Measurements from ENCODE around the gene TTC3.

The TTC3 gene

GRCh38 chr21:37186983-37187382, 113.9 kb downstream of the TTC3 start:
- H3K27ac ChIP-seq = no peak overlapping the region
- TF ChIP-seq ZFX (IDR thresholded peaks at IDR 0.05) (no peak), CTCF (conservative IDR thresholded peaks at IDR 0.05) (no peak)

- no peak for TF ChIP-seq ZFX (IDR thresholded peaks at IDR 0.05)
- TF ChIP-seq CTCF (conservative IDR thresholded peaks at IDR 0.05) = no peak
- no peak overlapping the region for H3K27ac ChIP-seq
These were observed 115.8 kb downstream of the TTC3 start for GRCh38 chr21:37188825-37189224.

GRCh38 chr21:37192019-37192418, 119.0 kb downstream of the TTC3 start:
- TF ChIP-seq CTCF (conservative IDR thresholded peaks at IDR 0.05) (no peak), ZFX (IDR thresholded peaks at IDR 0.05) (no peak)
- H3K27ac ChIP-seq = no peak overlapping the region

GRCh38 chr21:37193006-37193405, 120.0 kb downstream of the TTC3 start:
- no peak for TF ChIP-seq CTCF (conservative IDR thresholded peaks at IDR 0.05)
- no peak for TF ChIP-seq ZFX (IDR thresholded peaks at IDR 0.05)
- no peak overlapping the region for H3K27ac ChIP-seq

GRCh38 chr21:37193676-37194075, 120.6 kb downstream of the TTC3 start:
- no peak overlapping the region for H3K27ac ChIP-seq
- TF ChIP-seq ZFX (IDR thresholded peaks at IDR 0.05) = no peak
- TF ChIP-seq CTCF (conservative IDR thresholded peaks at IDR 0.05) = no peak

GRCh38 chr21:37195059-37195458, 122.0 kb downstream of the TTC3 start:
- no peak overlapping the region for H3K27ac ChIP-seq
- TF ChIP-seq CTCF (conservative IDR thresholded peaks at IDR 0.05) (no peak), ZFX (IDR thresholded peaks at IDR 0.05) (no peak)

- no peak overlapping the region for H3K27ac ChIP-seq
- TF ChIP-seq ZFX (IDR thresholded peaks at IDR 0.05) (no peak), CTCF (conservative IDR thresholded peaks at IDR 0.05) (no peak)
These were observed 122.6 kb downstream of the TTC3 start for GRCh38 chr21:37195610-37196009.

Measured in C4-2B (cell line).